ENCODE results near the gene COG1. TPM values are rescaled to one million over a fixed set of nuclear protein-coding genes. Genes with fewer than 3 reads are reported as not detected.
A peak's percentile ranks its signal among the peaks of the same experiment; 100 is the strongest.

Gene COG1
- total RNA-seq, 2 experiments from 2014 or later = 83.0 to 86.2 TPM

DNA sequence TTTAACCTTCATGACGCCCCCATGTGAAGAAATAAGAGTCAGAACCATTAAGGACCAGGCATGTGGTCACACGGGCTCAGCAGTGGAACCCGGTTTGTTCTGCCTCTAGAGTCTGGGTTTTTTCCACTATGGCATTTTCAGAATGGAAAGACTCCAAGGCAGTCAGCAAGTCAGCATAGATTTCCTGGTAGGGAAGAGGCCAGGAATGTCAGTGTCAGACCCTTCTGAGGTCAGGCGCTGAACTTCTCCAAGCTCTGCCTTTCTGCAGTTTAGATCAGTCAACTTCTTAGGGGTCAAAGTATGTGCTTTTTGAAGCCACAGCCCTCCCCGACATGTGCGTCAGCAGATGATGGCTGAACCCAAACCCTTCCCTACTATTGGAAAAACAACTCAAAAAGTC is 24.2 kb upstream of the COG1 start:
- H3K27ac ChIP-seq (ENCODE audit: low read depth in 1 of 2, low read length in 2 of 2) = no peak overlapping the region
- H3K27ac Mint-ChIP-seq = no peak overlapping the region
- no peak for DNase-seq
- TF ChIP-seq, protein P1, sequence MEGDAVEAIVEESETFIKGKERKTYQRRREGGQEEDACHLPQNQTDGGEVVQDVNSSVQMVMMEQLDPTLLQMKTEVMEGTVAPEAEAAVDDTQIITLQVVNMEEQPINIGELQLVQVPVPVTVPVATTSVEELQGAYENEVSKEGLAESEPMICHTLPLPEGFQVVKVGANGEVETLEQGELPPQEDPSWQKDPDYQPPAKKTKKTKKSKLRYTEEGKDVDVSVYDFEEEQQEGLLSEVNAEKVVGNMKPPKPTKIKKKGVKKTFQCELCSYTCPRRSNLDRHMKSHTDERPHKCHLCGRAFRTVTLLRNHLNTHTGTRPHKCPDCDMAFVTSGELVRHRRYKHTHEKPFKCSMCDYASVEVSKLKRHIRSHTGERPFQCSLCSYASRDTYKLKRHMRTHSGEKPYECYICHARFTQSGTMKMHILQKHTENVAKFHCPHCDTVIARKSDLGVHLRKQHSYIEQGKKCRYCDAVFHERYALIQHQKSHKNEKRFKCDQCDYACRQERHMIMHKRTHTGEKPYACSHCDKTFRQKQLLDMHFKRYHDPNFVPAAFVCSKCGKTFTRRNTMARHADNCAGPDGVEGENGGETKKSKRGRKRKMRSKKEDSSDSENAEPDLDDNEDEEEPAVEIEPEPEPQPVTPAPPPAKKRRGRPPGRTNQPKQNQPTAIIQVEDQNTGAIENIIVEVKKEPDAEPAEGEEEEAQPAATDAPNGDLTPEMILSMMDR (IDR thresholded peaks at IDR 0.05) = no peak
- peaks cover 54% of the 10 kb centered on the region for H3K27me3 Mint-ChIP-seq
- no peak overlapping the region for H3K4me3 ChIP-seq (ENCODE audit: low read length)
- peaks cover 38% of the 10 kb centered on the region for H3K4me1 ChIP-seq (ENCODE audit: insufficient read depth, low read length)
- no peaks in the 10 kb centered on the region for H3K36me3 ChIP-seq (ENCODE audit: insufficient read depth, low read length)
- no peaks in the 10 kb centered on the region for H3K9me3 Mint-ChIP-seq
- peaks cover 0 to 6% of the 10 kb centered on the region in 2 experiments for H3K9me3 ChIP-seq (ENCODE audit: control insufficient read depth in 1 of 2, insufficient read depth in 1 of 2, low read length in 2 of 2)
- ATAC-seq (ENCODE audit: poor library complexity) = no peak
- H3K4me1 Mint-ChIP-seq (ENCODE audit: low read depth) = peaks cover 36% of the 10 kb centered on the region
- H3K27me3 ChIP-seq (ENCODE audit: control insufficient read depth in 1 of 2, insufficient read depth in 2 of 2, low read length in 2 of 2) = peaks cover 35 to 45% of the 10 kb centered on the region in 2 experiments
- no peak overlapping the region for H3K4me3 Mint-ChIP-seq
- intact Hi-C loops (cut with DNase I, micrococcal nuclease) = no loop called here
- H3K36me3 Mint-ChIP-seq (ENCODE audit: low read depth) = no peaks in the 10 kb centered on the region
- ChIA-PET POLR2A (interaction anchor here (0.5 kb wide), 1 partner anchor 9 kb away, joined by 4 read pairs; no protein-coding TSS in a partner anchor), CTCF (no interaction called here)

DNA sequence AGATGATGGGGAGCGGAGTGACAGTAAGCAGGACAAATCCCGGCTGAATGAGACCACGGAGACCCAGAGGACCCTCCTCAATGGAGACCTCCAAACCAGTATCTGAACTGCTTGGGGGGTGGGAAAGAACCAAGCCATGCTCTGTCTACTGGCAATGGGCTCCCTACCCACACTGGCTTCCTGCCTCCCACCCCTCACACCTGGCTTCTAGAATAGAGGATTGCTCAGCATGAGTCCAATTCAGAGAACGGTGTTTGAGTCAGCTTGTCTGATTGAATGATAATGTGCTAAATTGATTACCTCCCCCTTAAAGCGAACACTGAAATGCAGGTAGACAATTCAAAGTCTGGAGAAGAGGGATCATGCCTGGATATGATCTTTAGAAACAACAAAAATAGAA is 22.5 kb upstream of the COG1 start:
- no peaks in the 10 kb centered on the region for H3K36me3 ChIP-seq (ENCODE audit: insufficient read depth, low read length)
- ChIA-PET CTCF (no interaction called here), POLR2A (no interaction called here)
- no peak overlapping the region for H3K4me3 ChIP-seq (ENCODE audit: low read length)
- Mint-ChIP-seq H3K36me3 (ENCODE audit: low read depth) (no peaks in the 10 kb centered on the region), H3K4me3 (no peak overlapping the region), H3K9me3 (no peaks in the 10 kb centered on the region), H3K27me3 (peaks cover 42% of the 10 kb centered on the region), H3K4me1 (ENCODE audit: low read depth) (peaks cover 27% of the 10 kb centered on the region), H3K27ac (no peak overlapping the region)
- peaks cover 19 to 30% of the 10 kb centered on the region in 2 experiments for H3K27me3 ChIP-seq (ENCODE audit: control insufficient read depth in 1 of 2, insufficient read depth in 2 of 2, low read length in 2 of 2)
- H3K4me1 ChIP-seq (ENCODE audit: insufficient read depth, low read length) = peaks cover 25% of the 10 kb centered on the region
- H3K9me3 ChIP-seq (ENCODE audit: control insufficient read depth in 1 of 2, insufficient read depth in 1 of 2, low read length in 2 of 2) = no peaks in the 10 kb centered on the region
- TF ChIP-seq, protein P1 (IDR thresholded peaks at IDR 0.05) = no peak
- DNase-seq (no peak), ATAC-seq (ENCODE audit: poor library complexity) (no peak)
- no peak overlapping the region for H3K27ac ChIP-seq (ENCODE audit: low read depth in 1 of 2, low read length in 2 of 2)
- intact Hi-C loops (cut with DNase I, micrococcal nuclease) = no loop called here

DNA sequence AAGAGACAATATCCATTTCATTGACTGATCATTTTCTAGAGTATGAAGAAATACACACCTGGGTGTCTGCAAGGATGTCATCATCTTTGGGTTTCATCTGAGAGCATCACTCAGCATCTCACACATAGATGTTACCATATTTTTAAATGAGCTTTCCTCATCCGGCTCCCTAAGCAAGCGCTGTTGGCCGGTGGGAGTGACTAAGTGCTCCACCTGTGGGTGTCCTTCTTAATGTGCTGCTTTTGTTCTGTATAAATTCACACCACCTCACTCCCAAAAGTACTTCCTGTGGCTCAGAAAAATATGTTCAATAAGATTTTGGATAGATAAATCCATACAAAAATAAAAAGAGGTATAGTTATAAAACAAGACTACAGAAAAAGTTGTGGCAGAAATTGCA is 20.6 kb upstream of the COG1 start:
- Mint-ChIP-seq H3K4me1 (ENCODE audit: low read depth) (peaks cover 13% of the 10 kb centered on the region), H3K27ac (peak overlapping the region; percentile 76), H3K9me3 (no peaks in the 10 kb centered on the region), H3K27me3 (peaks cover 22% of the 10 kb centered on the region), H3K36me3 (ENCODE audit: low read depth) (no peaks in the 10 kb centered on the region), H3K4me3 (no peak overlapping the region)
- ATAC-seq (ENCODE audit: poor library complexity) = peak; percentile 23
- Histone ChIP-seq H3K4me3 (ENCODE audit: low read length) (no peak overlapping the region), H3K27ac (ENCODE audit: low read depth in 1 of 2, low read length in 2 of 2) (no peak overlapping the region), H3K9me3 (ENCODE audit: control insufficient read depth in 1 of 2, insufficient read depth in 1 of 2, low read length in 2 of 2) (no peaks in the 10 kb centered on the region), H3K36me3 (ENCODE audit: insufficient read depth, low read length) (no peaks in the 10 kb centered on the region), H3K4me1 (ENCODE audit: insufficient read depth, low read length) (peaks cover 9% of the 10 kb centered on the region), H3K27me3 (ENCODE audit: control insufficient read depth in 1 of 2, insufficient read depth in 2 of 2, low read length in 2 of 2) (peaks cover under 1 to 14% of the 10 kb centered on the region in 2 experiments)
- TF ChIP-seq, protein P1 (IDR thresholded peaks at IDR 0.05) = no peak
- DNase-seq = no peak
- CTCF ChIA-PET = interaction anchor here (0.6 to 3.0 kb wide), 2 partner anchors 19 to 216 kb away, joined by 3 to 8 read pairs; no protein-coding TSS in a partner anchor
- POLR2A ChIA-PET = interaction anchor here (0.6 kb wide), 1 partner anchor 452 kb away, joined by 4 read pairs; no protein-coding TSS in a partner anchor
- intact Hi-C loops (cut with DNase I, micrococcal nuclease) = no loop called here
